OCI-LY3 (cell line): ENCODE data around the gene OGFOD2.

Source experiments
- CTCF ChIP-seq: fragments of 200-600, 300-600 bp; sonication (generic); IDR thresholded peaks from 2 replicates; pipeline ENCODE4 v1.5.1; 2014; ENCODE audit warnings: antibody characterized with exemption, low read length, low read depth
- EZH2phosphoT487 ChIP-seq: fragments of 200-600 bp; shearing (Covaris generic); IDR thresholded peaks from 2 replicates; pipeline ENCODE4 v1.6.1; 2018; ENCODE audit warnings: antibody characterized with exemption, mixed run types, low read depth

GRCh38 chr12:122929148-122929538 lies 45.9 kb upstream of the OGFOD2 start:
- TF ChIP-seq CTCF (no peak), EZH2phosphoT487 (no peak)
